22Rv1 (cell line): ENCODE measurements around the gene GSTK1.

ENCODE experiments used
- H3K27ac ChIP-seq: fragments of 450-650 bp; 2 replicates; pipeline ENCODE4 v1.5.1; 2017
- CTCF ChIP-seq: fragments of 450-650 bp; IDR thresholded peaks from 2 replicates; pipeline ENCODE4 v1.5.1; 2017; ENCODE audit warnings: mild to moderate bottlenecking
- ZFX ChIP-seq: fragments of 450-650 bp; IDR thresholded peaks from 2 replicates; pipeline ENCODE4 v1.6.1; 2017; ENCODE audit warnings: antibody characterized with exemption, borderline replicate concordance

Gene GSTK1

GRCh38 chr7:143272871-143273270 lies 9.6 kb downstream of the GSTK1 start:
- no peak overlapping the region for H3K27ac ChIP-seq
- TF ChIP-seq CTCF (no peak), ZFX (no peak)

- no peak for TF ChIP-seq CTCF
- TF ChIP-seq ZFX = no peak
- H3K27ac ChIP-seq = no peak overlapping the region
Measured at GRCh38 chr7:143279186-143280098, 16.2 kb downstream of the GSTK1 start.

- H3K27ac ChIP-seq = no peak overlapping the region
- TF ChIP-seq CTCF = no peak
- TF ChIP-seq ZFX = no peak
Measured at GRCh38 chr7:143280160-143280559, 16.9 kb downstream of the GSTK1 start.

- TF ChIP-seq ZFX (no peak), CTCF (no peak)
- H3K27ac ChIP-seq = no peak overlapping the region
Measured at GRCh38 chr7:143280566-143280965, 17.3 kb downstream of the GSTK1 start.

GRCh38 chr7:143281529-143281928 lies 18.3 kb downstream of the GSTK1 start:
- TF ChIP-seq ZFX (no peak), CTCF (no peak)
- no peak overlapping the region for H3K27ac ChIP-seq

GRCh38 chr7:143282124-143282523 lies 18.9 kb downstream of the GSTK1 start:
- TF ChIP-seq ZFX (no peak), CTCF (no peak)
- no peak overlapping the region for H3K27ac ChIP-seq

- no peak for TF ChIP-seq CTCF
- TF ChIP-seq ZFX = no peak
- H3K27ac ChIP-seq = no peak overlapping the region
Measured at GRCh38 chr7:143283381-143283780, 20.1 kb downstream of the GSTK1 start.
